ENCODE measurements around the gene SPATA24.
"Not testable (repeated sequence)": the region's sequence is repeated elsewhere in the genome, so short reads cannot be mapped to it uniquely, and the experiment has no call there.

SPATA24 gene

DNA sequence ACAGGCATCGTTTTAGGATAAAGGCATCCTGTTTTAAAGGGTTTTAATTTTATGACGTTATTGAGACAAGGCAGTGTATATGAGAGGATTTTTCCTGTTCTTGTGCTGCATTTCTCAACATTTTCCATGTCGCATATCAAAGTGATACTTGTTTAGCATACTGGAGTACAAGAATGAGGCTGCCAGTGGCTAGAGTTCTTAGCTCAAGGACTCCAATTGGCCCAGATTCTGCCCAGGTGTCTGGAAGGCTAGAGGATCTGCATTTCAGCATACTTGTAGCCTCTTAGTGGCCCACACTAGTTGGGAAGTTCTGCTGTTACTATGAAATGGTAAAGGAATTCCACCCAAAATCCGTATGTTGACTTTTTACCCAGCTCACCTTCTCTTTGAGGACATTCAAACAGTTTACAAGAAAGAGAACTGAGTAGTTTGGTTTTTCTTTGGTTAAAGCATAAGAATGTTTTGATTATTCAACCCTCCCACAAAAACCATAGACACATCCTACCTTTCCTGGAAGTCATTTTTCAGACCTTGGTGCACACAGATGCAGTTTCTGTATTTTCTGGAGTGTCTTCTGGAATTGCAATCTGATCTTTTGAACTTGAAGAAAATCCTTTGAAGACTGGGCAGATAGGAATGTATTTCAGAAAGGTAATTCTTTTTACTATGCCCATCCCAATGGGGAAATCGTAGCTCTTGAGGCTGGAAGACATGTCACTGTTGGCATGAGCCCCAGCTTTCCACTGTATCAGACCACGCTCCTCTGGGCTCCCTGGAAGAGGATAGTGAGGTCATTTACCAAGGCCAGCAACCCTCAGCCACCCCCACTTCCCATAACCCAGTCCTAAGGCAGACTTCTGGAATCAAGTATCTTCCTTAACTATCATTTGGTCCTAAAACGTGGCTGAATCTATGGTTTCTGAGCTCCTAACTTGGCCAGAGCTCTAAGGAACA is 32.1 kb downstream of the SPATA24 start:
- Histone ChIP-seq H3K4me3 (no peak overlapping the region), H3K27ac (no peak overlapping the region)

DNA sequence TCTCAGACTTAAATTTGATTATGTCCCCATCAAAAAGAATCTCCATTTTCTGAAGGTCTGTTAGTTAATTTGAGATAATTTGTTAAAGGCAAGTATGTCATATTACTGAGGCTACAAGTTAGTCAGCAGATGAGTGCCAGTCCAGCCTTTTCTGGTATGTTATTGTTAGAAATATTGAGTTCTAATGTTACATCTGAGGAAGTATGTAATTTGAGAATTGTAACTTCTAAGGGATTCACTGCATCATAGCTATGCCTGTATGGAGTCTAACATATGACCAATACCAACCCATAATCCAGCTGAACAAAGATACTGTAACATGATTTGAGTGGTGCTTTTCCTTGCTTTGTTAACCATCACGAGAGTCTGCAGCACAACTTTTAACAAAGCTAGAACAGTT is 34.7 kb downstream of the SPATA24 start:
- Histone ChIP-seq H3K27ac (no peak overlapping the region), H3K4me3 (no peak overlapping the region)

DNA sequence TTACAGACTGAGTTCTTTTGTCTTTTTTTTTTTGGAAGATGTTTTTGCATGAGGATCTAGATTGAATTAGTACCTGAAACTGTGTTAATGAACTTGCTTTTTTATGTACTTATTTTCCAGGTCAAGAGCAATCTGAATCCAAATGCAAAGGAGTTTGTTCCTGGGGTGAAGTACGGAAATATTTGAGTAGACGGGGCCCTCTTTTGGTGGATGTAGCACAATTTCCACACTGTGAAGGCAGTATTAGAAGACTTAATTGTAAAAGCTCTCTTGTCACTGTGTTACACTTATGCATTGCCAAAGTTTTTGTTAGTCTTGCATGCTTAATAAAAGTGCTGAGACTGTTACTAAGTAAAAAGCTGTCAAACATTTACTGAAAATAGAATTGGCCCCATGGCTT is 35.3 kb downstream of the SPATA24 start:
- Histone ChIP-seq H3K4me3 (no peak overlapping the region), H3K27ac (no peak overlapping the region)

DNA sequence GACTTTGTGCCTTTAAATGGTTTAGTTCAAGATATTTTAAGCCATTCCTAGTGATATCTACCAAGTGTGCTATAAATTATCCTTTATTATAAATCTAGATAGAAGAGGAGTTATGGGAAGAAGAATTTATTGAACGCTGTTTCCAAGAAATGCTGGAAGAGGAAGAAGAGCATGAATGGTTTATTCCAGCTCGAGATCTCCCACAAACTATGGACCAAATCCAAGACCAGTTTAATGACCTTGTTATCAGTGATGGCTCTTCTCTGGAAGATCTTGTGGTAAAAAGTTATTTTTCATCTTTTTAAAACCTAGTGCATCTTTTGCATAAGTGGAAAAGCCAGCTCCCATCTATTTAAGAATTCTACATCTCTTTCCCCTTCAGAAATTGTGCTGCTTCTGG is 39.4 kb downstream of the SPATA24 start:
- H3K27ac ChIP-seq, result peak overlapping the region in 4 of 21 experiments; percentile 10 to 39 (median 20)
- H3K4me3 ChIP-seq, result no peak overlapping the region

DNA sequence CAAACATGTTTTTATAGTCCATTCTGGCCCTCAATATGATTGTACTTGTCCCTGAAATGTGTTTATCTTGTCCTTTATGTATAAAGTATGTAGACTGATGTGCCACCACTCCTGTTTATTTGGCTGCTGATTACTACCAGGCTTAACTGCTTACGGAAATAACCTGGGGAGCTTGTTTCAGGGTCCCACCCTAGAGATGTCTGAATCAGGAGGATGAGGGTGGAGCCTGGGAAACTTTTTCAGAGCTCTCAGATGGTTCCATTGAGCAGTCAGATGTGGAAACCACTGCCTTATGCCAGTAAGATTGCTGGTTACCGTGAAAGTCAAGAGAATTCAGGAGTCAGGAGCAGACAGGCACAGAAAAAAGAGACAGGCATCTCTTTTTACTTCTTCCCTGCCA is 40.0 kb downstream of the SPATA24 start:
- no peak overlapping the region for H3K4me3 ChIP-seq

DNA sequence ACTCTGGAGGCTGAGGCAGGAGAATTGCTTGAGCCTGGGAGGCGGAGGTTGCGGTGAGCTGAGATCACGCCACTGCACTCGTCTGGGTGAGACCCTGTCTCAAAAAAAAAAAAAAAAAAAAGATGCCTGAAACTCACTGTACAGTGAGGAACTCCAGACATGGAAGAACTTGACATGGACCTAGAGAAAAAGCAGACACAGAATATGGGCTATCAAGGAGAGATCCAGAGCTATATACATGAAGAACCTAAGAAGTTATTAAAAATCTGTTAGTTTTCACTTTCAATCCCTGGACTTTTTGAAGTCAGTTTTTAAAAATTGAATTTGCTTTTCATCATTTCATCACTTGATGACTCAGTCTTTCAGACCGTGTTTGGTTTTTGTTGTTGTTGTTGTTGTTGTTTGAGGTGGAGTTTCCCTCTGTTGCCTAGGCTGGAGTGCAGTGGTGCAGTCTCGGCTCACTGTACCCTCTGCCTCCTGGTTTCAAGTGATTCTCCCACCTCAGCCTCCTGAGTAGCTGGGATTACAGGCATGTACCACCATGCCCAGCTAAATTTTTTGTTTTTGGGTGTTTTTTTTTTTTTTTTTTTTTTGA is 42.0 kb downstream of the SPATA24 start:
- H3K4me3 ChIP-seq, result no peak overlapping the region
- no peak overlapping the region for H3K27ac ChIP-seq

More for the DNA sequence above, 40.0 kb downstream of the SPATA24 start:
- H3K27ac ChIP-seq, result peak overlapping the region in 4 of 21 experiments; percentile 10 to 39 (median 20)

DNA sequence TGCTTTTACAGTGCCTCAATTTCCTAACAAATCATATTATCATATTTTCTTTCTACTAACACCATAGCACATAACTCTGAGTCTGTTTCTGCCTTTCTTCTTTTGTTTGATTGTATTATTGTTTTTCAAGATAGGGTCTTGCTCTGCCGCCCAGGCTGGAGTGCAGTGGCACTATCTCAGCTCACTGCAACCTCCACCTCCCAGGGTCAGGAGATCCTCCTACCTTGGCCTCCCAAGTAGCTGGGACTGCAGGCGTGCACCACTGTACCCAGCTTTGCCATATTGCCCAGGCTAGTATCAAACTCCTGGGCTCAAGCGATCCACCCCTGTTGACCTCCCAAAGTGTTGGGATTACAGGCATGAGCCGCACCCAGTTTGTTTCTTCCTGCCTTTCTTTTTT is 43.5 kb downstream of the SPATA24 start:
- H3K4me3 ChIP-seq, result no peak overlapping the region
- H3K27ac ChIP-seq, result no peak overlapping the region

DNA sequence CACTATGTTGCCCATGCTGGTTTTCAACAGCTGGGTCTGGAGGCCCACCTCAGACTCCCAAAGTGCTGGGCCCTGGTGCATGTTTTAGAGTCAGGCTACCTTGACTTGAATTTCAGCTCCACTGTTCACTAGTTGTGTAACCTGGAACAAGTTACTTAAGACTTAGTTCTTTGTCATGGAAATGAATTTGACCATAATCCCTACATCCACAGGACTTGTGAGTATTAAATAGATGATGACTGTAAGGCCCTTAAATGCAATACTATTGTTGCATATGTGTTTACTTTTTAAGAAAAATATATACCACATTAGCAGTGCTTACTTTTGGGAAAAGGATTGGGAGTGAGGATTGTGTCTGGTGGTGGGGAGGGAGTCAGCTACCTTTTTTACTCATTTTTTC is 45.8 kb downstream of the SPATA24 start:
- no peak overlapping the region for H3K4me3 ChIP-seq
- no peak overlapping the region for H3K27ac ChIP-seq

DNA sequence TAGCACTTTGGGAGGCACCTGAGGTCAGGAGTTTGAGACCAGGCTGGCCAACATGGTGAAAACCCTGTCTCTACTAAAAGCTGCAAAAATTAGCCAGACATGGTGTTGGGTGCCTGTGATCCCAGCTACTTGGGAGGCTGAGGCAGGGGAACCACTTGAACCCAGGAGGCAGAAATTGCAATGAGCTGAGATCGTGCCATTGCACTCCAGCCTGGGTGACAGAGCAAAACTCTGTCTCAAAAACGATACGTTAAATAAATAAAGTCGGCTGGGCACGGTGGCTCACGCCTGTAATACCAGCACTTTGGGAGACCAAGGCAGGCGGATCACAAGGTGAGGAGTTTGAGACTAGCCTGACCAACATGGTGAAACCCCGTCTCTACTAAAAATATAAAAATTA is 48.0 kb downstream of the SPATA24 start:
- not testable (repeated sequence) for H3K27ac ChIP-seq, H3K4me3 ChIP-seq

DNA sequence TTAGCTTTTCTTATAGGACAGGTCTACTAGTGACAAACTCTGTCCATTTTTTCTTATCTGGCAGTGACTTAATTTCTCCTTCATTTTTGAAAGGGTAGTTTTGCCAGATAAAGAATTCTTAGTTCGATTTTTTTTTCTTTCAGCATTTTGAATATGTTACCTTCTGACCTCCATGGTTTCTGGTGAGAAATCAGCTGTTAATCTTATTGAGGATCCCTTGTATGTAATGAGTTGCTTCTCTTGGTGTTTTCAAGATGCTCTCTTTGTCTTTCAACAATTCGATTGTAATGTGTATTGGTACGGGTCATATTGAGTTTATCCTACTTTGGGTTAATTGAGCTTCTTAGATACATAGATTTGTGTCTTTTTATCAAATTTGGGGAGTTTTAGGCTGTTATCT is 49.7 kb downstream of the SPATA24 start:
- Histone ChIP-seq H3K27ac (no peak overlapping the region), H3K4me3 (no peak overlapping the region)

DNA sequence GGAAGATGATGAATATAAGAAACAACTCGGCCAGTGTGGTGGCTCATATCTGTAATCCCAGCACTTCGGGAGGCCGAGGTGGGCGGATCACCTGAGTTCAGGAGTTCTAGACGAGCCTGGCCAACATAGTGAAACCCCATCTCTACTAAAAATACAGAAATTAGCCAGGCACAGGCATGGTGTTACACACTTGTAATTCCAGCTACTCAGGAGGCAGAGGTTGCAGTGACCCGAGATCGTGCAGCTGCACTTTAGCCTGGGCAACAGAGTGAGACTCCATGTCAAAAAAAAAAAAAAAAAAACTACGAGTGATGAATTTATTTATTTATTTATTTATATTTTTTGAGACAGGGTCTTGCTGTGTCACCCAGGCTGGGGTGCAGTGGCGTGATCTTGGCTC is 56.0 kb downstream of the SPATA24 start:
- not testable (repeated sequence) for H3K27ac ChIP-seq, H3K4me3 ChIP-seq
